ENCODE results near the gene SOBP.

The SOBP gene

GRCh38 chr6:107674995-107675738, 185.2 kb downstream of the SOBP start (continued):
- TF ChIP-seq KLF1 (tag by site-specific recombination; IDR thresholded peaks at IDR 0.05): no peak

- Histone ChIP-seq H3K27ac (ENCODE audit: extremely low read depth, low read depth, low read length) (no peak overlapping the region), H3K4me1 (ENCODE audit: control insufficient read depth, insufficient read depth, low read length) (0 out of 2 replicates have a peak, but pooled peaks cover under 1% of the 10 kb centered on the region), H3K4me3 (ENCODE audit: low read depth, low read length) (no peak overlapping the region), H3K9me3 (ENCODE audit: control insufficient read depth, insufficient read depth, low read depth, low read length) (no peaks in the 10 kb centered on the region), H3K36me3 (ENCODE audit: control insufficient read depth in 2 of 2, insufficient read depth in 1 of 2, low read length in 2 of 2) (no peaks in the 10 kb centered on the region)
- TF ChIP-seq SP7 (tag by site-specific recombination; IDR thresholded peaks at IDR 0.05): no peak
- TF ChIP-seq ZBTB49 (tag by site-specific recombination; IDR thresholded peaks at IDR 0.05; ENCODE audit: low read depth): no peak
- TF ChIP-seq PRDM4 (tag by site-specific recombination; IDR thresholded peaks at IDR 0.05): no peak
- TF ChIP-seq ZNF18 (tag by site-specific recombination; IDR thresholded peaks at IDR 0.05): no peak
- CTCF ChIA-PET: interaction anchor here (0.6 to 3.9 kb wide), 23 partner anchors 8 to 824 kb away, joined by 3 to 49 read pairs (median 4); partner anchors contain the start of gene SEC63
- POLR2A ChIA-PET: no interaction called here
Measured at GRCh38 chr6:107676042-107676441, 186.1 kb downstream of the SOBP start.

- Histone ChIP-seq H3K9me3 (ENCODE audit: control insufficient read depth, insufficient read depth, low read depth, low read length) (no peaks in the 10 kb centered on the region), H3K36me3 (ENCODE audit: control insufficient read depth in 2 of 2, insufficient read depth in 1 of 2, low read length in 2 of 2) (no peaks in the 10 kb centered on the region), H3K27ac (ENCODE audit: extremely low read depth, low read depth, low read length) (no peak overlapping the region), H3K4me3 (ENCODE audit: low read depth, low read length) (no peak overlapping the region), H3K4me1 (ENCODE audit: control insufficient read depth, insufficient read depth, low read length) (no peaks in the 10 kb centered on the region)
- POLR2A ChIA-PET: no interaction called here
- CTCF ChIA-PET: interaction anchor here (0.8 to 2.1 kb wide), 7 partner anchors 8 to 569 kb away, joined by 3 to 10 read pairs (median 6); no protein-coding TSS in a partner anchor
- TF ChIP-seq CTCF (tag by site-specific recombination; IDR thresholded peaks at IDR 0.05) (no peak), ZNF184 (tag by site-specific recombination; IDR thresholded peaks at IDR 0.05) (no peak), ZNF488 (tag by site-specific recombination; IDR thresholded peaks at IDR 0.05) (no peak), ZNF510 (tag by site-specific recombination; IDR thresholded peaks at IDR 0.05; ENCODE audit: insufficient replicate concordance) (no peak), ZSCAN18 (tag by site-specific recombination; IDR thresholded peaks at IDR 0.05) (no peak), ZNF248 (tag by site-specific recombination; IDR thresholded peaks at IDR 0.05) (no peak), ZNF362 (tag by site-specific recombination; IDR thresholded peaks at IDR 0.05) (no peak), RBAK (tag by site-specific recombination; IDR thresholded peaks at IDR 0.05) (no peak), ZNF48 (tag by site-specific recombination; IDR thresholded peaks at IDR 0.05) (no peak), GLI4 (tag by site-specific recombination; IDR thresholded peaks at IDR 0.05) (no peak), ZNF707 (tag by site-specific recombination; IDR thresholded peaks at IDR 0.05) (no peak), REPIN1 (tag by site-specific recombination; IDR thresholded peaks at IDR 0.05; ENCODE audit: low read depth) (no peak), PRDM6 (tag by site-specific recombination; IDR thresholded peaks at IDR 0.05) (no peak)
Measured at GRCh38 chr6:107677399-107677798, 187.5 kb downstream of the SOBP start.

Measured in HEK293 (cell line).